Measurements from ENCODE around the gene CD6.

The CD6 gene

GRCh38 chr11:60927061-60927592, 44.4 kb upstream of the CD6 start:
- DNase-seq (ENCODE audit: insufficient read length, low spot score) (no peak), FAIRE-seq (no peak)
- TF ChIP-seq TAF1 (IDR thresholded peaks at IDR 0.05; ENCODE audit: low read depth, low read length): no peak
- TF ChIP-seq PAX5 (IDR thresholded peaks at IDR 0.05; ENCODE audit: insufficient read depth, low read length, severe bottlenecking): no peak
- no peak for TF ChIP-seq POU2F2 (IDR thresholded peaks at IDR 0.05; ENCODE audit: low read depth, low read length)
- TF ChIP-seq POLR2A (IDR thresholded peaks at IDR 0.05; ENCODE audit: low read depth, low read length): no peak
- TF ChIP-seq POLR2AphosphoS5 (IDR thresholded peaks at IDR 0.05; ENCODE audit: low read depth, low read length): no peak
- TF ChIP-seq SPI1 (IDR thresholded peaks at IDR 0.05; ENCODE audit: low read depth, low read length): no peak

DNA sequence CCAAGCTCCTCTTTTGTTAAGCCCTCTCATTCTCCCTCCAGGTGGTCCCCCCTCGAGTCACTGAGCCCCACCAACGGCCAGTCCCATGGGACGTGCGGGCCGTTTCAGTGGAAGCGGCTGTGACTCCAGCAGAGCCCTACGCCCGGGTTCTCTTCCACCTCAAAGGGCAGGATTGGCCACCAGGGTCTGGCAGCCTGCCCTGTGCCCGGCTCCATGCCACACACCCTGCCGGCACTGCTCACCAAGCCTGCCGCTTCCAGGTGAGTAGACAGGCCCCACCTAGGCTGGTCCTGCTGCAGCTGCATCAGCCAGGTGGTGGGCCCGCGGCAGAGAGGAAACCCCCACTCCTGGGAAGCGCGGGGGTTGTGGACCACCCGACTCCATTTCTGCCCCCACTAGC, 43.9 kb upstream of the CD6 start:
- DNase-seq (ENCODE audit: insufficient read length, low spot score) (no peak), FAIRE-seq (no peak)
- no peak for TF ChIP-seq PAX5 (IDR thresholded peaks at IDR 0.05; ENCODE audit: insufficient read depth, low read length, severe bottlenecking)
- TF ChIP-seq TAF1 (IDR thresholded peaks at IDR 0.05; ENCODE audit: low read depth, low read length): no peak

GRCh38 chr11:60928563-60929001, 42.9 kb upstream of the CD6 start:
- TF ChIP-seq POLR2AphosphoS5 (IDR thresholded peaks at IDR 0.05; ENCODE audit: low read depth, low read length) (no peak), SPI1 (IDR thresholded peaks at IDR 0.05; ENCODE audit: low read depth, low read length) (no peak), TAF1 (IDR thresholded peaks at IDR 0.05; ENCODE audit: low read depth, low read length) (no peak), PAX5 (IDR thresholded peaks at IDR 0.05; ENCODE audit: insufficient read depth, low read length, severe bottlenecking) (no peak), POU2F2 (IDR thresholded peaks at IDR 0.05; ENCODE audit: low read depth, low read length) (no peak), POLR2A (IDR thresholded peaks at IDR 0.05; ENCODE audit: low read depth, low read length) (no peak)
- FAIRE-seq: no peak
- DNase-seq (ENCODE audit: insufficient read length, low spot score): no peak

DNA sequence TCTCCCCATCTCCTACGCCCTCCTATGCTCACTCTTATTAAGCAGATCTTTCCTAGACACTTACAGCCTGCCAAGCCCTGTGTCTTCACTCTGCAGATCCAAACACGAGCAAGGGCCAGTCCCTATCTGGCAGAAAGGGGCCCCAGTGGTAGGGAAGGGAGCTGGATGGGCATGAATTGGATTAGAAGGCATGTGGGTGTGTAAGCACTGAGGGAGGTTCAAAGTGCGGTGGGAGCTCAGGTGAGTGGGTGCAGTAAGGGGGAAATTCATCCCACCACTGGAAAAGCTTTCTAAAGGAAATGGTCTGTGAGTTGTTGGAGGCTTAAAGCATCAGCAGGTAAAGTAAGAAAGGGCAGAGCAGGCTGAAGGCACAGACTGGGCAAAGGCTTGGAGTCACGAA, 41.7 kb upstream of the CD6 start:
- DNase-seq (ENCODE audit: insufficient read length, low spot score) (no peak), FAIRE-seq (no peak)
- TF ChIP-seq TAF1 (IDR thresholded peaks at IDR 0.05; ENCODE audit: low read depth, low read length) (no peak), POLR2AphosphoS5 (IDR thresholded peaks at IDR 0.05; ENCODE audit: low read depth, low read length) (no peak), POLR2A (IDR thresholded peaks at IDR 0.05; ENCODE audit: low read depth, low read length) (no peak), SPI1 (IDR thresholded peaks at IDR 0.05; ENCODE audit: low read depth, low read length) (no peak), PAX5 (IDR thresholded peaks at IDR 0.05; ENCODE audit: insufficient read depth, low read length, severe bottlenecking) (no peak), POU2F2 (IDR thresholded peaks at IDR 0.05; ENCODE audit: low read depth, low read length) (no peak)

- no peak for TF ChIP-seq PAX5 (IDR thresholded peaks at IDR 0.05; ENCODE audit: insufficient read depth, low read length, severe bottlenecking)
- no peak; the same call in none of the 2 replicates for TF ChIP-seq POLR2A (IDR thresholded peaks at IDR 0.05; ENCODE audit: low read depth, low read length)
- no peak for TF ChIP-seq POU2F2 (IDR thresholded peaks at IDR 0.05; ENCODE audit: low read depth, low read length)
- no peak for TF ChIP-seq TAF1 (IDR thresholded peaks at IDR 0.05; ENCODE audit: low read depth, low read length)
- TF ChIP-seq SPI1 (IDR thresholded peaks at IDR 0.05; ENCODE audit: low read depth, low read length): no peak
- TF ChIP-seq POLR2AphosphoS5 (IDR thresholded peaks at IDR 0.05; ENCODE audit: low read depth, low read length): peak; percentile 45; the same call in 1 of the 2 replicates
- no peak for DNase-seq (ENCODE audit: insufficient read length, low spot score)
These were observed 41.1 kb upstream of the CD6 start for GRCh38 chr11:60930394-60930793.

DNA sequence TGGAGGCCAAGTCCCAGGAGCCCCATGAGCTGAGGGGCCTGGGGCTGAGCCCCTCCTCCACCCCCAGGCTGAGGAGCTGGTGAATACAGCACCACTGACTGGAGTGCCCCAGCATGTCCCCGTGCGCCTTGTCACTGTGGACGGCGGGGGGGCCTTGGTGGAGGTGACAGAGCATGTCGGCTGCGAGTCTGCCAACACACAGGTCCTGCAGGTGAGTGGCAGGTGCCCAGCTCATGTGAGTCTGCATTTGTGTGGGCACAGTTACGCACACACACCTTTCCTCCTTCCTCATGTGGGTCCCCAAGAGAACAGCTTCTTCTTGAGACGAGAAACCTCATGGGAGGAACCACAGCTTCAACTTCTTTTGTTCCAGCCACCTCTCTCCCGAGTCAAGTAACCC, 39.6 kb upstream of the CD6 start:
- DNase-seq (ENCODE audit: insufficient read length, low spot score) (no peak), FAIRE-seq (peak; percentile 66)
- no peak for TF ChIP-seq SPI1 (IDR thresholded peaks at IDR 0.05; ENCODE audit: low read depth, low read length)
- no peak; the same call in 1 of the 2 replicates for TF ChIP-seq POU2F2 (IDR thresholded peaks at IDR 0.05; ENCODE audit: low read depth, low read length)
- peak; percentile 58; the same call in 1 of the 2 replicates for TF ChIP-seq POLR2AphosphoS5 (IDR thresholded peaks at IDR 0.05; ENCODE audit: low read depth, low read length)
- TF ChIP-seq PAX5 (IDR thresholded peaks at IDR 0.05; ENCODE audit: insufficient read depth, low read length, severe bottlenecking): no peak

More at GRCh38 chr11:60930394-60930793, 41.1 kb upstream of the CD6 start:
- FAIRE-seq: no peak

GRCh38 chr11:60932605-60933356, 38.7 kb upstream of the CD6 start:
- DNase-seq (ENCODE audit: insufficient read length, low spot score) (no peak), FAIRE-seq (peak; percentile 63)
- TF ChIP-seq POLR2AphosphoS5 (IDR thresholded peaks at IDR 0.05; ENCODE audit: low read depth, low read length) (no peak; the same call in 1 of the 2 replicates), POLR2A (IDR thresholded peaks at IDR 0.05; ENCODE audit: low read depth, low read length) (no peak; the same call in none of the 2 replicates), SPI1 (IDR thresholded peaks at IDR 0.05; ENCODE audit: low read depth, low read length) (no peak), PAX5 (IDR thresholded peaks at IDR 0.05; ENCODE audit: insufficient read depth, low read length, severe bottlenecking) (no peak), TAF1 (IDR thresholded peaks at IDR 0.05; ENCODE audit: low read depth, low read length) (no peak), POU2F2 (IDR thresholded peaks at IDR 0.05; ENCODE audit: low read depth, low read length) (peak; percentile 91)

GRCh38 chr11:60933416-60934123, 37.9 kb upstream of the CD6 start:
- FAIRE-seq: no peak
- TF ChIP-seq POLR2A (IDR thresholded peaks at IDR 0.05; ENCODE audit: low read depth, low read length): peak; percentile 23; the same call in 1 of the 2 replicates
- peak; percentile 39; the same call in 1 of the 2 replicates for TF ChIP-seq POLR2AphosphoS5 (IDR thresholded peaks at IDR 0.05; ENCODE audit: low read depth, low read length)
- no peak for TF ChIP-seq POU2F2 (IDR thresholded peaks at IDR 0.05; ENCODE audit: low read depth, low read length)
- TF ChIP-seq SPI1 (IDR thresholded peaks at IDR 0.05; ENCODE audit: low read depth, low read length): no peak
- no peak for TF ChIP-seq PAX5 (IDR thresholded peaks at IDR 0.05; ENCODE audit: insufficient read depth, low read length, severe bottlenecking)

GRCh38 chr11:60934124-60934789, 37.2 kb upstream of the CD6 start:
- no peak for DNase-seq (ENCODE audit: insufficient read length, low spot score)
- FAIRE-seq: no peak
- TF ChIP-seq TAF1 (IDR thresholded peaks at IDR 0.05; ENCODE audit: low read depth, low read length): no peak
- 0 out of 2 replicates have a peak, but pooled peaks have one; percentile 1 for TF ChIP-seq POLR2A (IDR thresholded peaks at IDR 0.05; ENCODE audit: low read depth, low read length)
- TF ChIP-seq POU2F2 (IDR thresholded peaks at IDR 0.05; ENCODE audit: low read depth, low read length): no peak

More at GRCh38 chr11:60933416-60934123, 37.9 kb upstream of the CD6 start:
- no peak for DNase-seq (ENCODE audit: insufficient read length, low spot score)
